Fibroblast of pulmonary artery (primary cell): ENCODE data around the gene AGA.

Experiments
- DNase-seq: peaks from one replicate; pipeline ENCODE4 v3.0.0-alpha.2; 2010; ENCODE audit warnings: low read depth
- H3K4me3 ChIP-seq: replicated peaks from 2 replicates; pipeline ENCODE4 v1.5.1; 2011; ENCODE audit warnings: low read depth, mild to moderate bottlenecking, control low read depth, low read length, moderate library complexity
- CTCF ChIP-seq: IDR thresholded peaks from 2 replicates; pipeline ENCODE4 v1.5.1; 2011; ENCODE audit warnings: mild to moderate bottlenecking, control low read depth, low read length, inconsistent platforms; ENCODE audit errors: missing control alignments

AGA gene

DNA sequence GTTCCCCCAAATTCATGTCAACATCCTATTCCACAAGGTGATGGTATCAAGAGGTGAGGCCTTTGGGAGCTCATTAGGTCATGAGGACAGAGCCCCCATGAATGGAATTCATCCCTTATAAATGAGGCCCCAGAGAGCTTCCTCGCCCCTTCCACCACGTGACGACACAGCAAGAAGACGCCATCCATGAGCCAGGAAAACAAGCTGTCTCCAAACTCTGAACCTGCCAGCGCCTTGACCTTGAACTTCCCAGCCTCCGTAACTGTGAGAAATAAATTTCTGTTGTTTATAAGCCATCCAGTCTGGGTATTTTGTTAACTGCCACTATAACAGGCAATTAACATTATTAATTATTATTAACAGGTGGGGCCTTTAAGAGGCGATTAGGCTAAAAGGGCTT lies 5.8 kb downstream of the AGA start:
- no peak overlapping the region for H3K4me3 ChIP-seq
- DNase-seq, result no peak
- TF ChIP-seq CTCF, result no peak

GRCh38 chr4:177434667-177435066 lies 7.6 kb downstream of the AGA start:
- DNase-seq, result no peak
- no peak overlapping the region for H3K4me3 ChIP-seq
- TF ChIP-seq CTCF, result no peak

- TF ChIP-seq CTCF, result no peak
- H3K4me3 ChIP-seq, result no peak overlapping the region
- no peak for DNase-seq
Measured at GRCh38 chr4:177427192-177427591, 15.0 kb downstream of the AGA start.

- no peak overlapping the region for H3K4me3 ChIP-seq
- TF ChIP-seq CTCF, result no peak
Measured at GRCh38 chr4:177419434-177419833, 22.8 kb downstream of the AGA start.

DNA sequence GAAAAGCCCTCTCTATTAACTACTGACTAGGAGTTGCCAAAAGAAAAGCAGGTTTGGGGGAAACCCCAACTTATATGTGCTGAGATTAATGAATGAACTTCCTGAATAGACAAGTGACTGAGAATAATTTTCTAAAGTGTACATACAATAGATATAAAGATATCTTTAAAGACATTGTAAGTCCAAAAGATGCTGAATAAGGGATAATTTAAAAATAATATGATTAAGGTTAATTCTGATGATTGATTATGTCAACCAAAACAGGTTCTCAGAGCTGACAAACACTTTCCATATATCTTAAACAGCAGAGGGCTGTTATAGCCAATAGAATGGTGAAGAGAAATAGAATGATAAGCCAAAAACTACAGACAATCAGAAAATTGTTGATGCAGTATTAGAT lies 28.6 kb downstream of the AGA start:
- DNase-seq, result no peak
- H3K4me3 ChIP-seq, result no peak overlapping the region
- TF ChIP-seq CTCF, result no peak

More at GRCh38 chr4:177419434-177419833, 22.8 kb downstream of the AGA start:
- no peak for DNase-seq

GRCh38 chr4:177413076-177413475 lies 29.2 kb downstream of the AGA start:
- H3K4me3 ChIP-seq, result no peak overlapping the region
- TF ChIP-seq CTCF, result no peak
- no peak for DNase-seq

DNA sequence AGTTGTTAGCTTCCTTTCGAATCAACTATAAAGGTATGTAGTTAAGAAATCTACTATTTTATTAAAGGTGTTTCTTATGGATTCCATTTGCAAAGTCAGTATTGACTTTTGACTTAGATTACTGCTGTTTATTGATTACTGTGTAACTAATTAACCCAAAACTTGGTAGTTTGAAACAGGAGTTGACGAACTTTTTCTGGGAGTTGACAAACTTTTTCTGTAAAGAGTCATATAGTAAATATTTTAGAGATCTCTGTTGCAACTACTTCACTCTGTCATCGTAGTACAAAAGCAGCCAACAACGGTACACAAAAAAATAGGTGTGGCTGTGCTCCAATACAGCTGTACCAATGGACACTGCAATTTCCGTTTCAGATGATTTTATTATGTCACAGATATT lies 30.2 kb downstream of the AGA start:
- no peak for TF ChIP-seq CTCF
- DNase-seq, result no peak
- no peak overlapping the region for H3K4me3 ChIP-seq
